ENCODE measurements around the gene RNF114.

GRCh38 chr20:49886571-49887213 is 49.5 kb upstream of the RNF114 start:
- TF ChIP-seq USF2 (IDR thresholded peaks at IDR 0.05; ENCODE audit: borderline replicate concordance, low read depth, low read length) (no peak), CTCF (IDR thresholded peaks at IDR 0.05 in 2 of 3, conservative IDR thresholded peaks at IDR 0.05 in 1 of 3; ENCODE audit: control insufficient read depth in 2 of 3, extremely low read depth in 1 of 3, insufficient read depth in 1 of 3, low read depth in 3 of 3, low read length in 3 of 3) (no peak), SREBF2 (IDR thresholded peaks at IDR 0.05; ENCODE audit: low read length) (no peak), HDGF (IDR thresholded peaks at IDR 0.05) (no peak), RB1 (IDR thresholded peaks at IDR 0.05; ENCODE audit: borderline replicate concordance) (no peak)

Measured in GM12878 (cell line).